ENCODE results near the gene PRKCH. TPM values are rescaled to one million over a fixed set of nuclear protein-coding genes. Genes with fewer than 3 reads are reported as not detected.
A peak's percentile ranks its signal among the peaks of the same experiment; 100 is the strongest.

PRKCH gene
- total and polyA plus RNA-seq, 10 of the 15 experiments (the other 5 are each of a cell fraction or from before 2014, with no cell fraction given), result 10.7 to 140 (median 33.2) TPM

- TF ChIP-seq PML (IDR thresholded peaks at IDR 0.05; ENCODE audit: low read length), result no peak
- no peak for TF ChIP-seq ETV6 (conservative IDR thresholded peaks at IDR 0.05 in 1 of 2, IDR thresholded peaks at IDR 0.05 in 1 of 2; ENCODE audit: borderline replicate concordance in 1 of 2, low read depth in 1 of 2)
- no peak for TF ChIP-seq CHD4 (IDR thresholded peaks at IDR 0.05)
- TF ChIP-seq POLR2AphosphoS2 (IDR thresholded peaks at IDR 0.05; ENCODE audit: low read depth, low read length), result no peak
- TF ChIP-seq, protein P1, sequence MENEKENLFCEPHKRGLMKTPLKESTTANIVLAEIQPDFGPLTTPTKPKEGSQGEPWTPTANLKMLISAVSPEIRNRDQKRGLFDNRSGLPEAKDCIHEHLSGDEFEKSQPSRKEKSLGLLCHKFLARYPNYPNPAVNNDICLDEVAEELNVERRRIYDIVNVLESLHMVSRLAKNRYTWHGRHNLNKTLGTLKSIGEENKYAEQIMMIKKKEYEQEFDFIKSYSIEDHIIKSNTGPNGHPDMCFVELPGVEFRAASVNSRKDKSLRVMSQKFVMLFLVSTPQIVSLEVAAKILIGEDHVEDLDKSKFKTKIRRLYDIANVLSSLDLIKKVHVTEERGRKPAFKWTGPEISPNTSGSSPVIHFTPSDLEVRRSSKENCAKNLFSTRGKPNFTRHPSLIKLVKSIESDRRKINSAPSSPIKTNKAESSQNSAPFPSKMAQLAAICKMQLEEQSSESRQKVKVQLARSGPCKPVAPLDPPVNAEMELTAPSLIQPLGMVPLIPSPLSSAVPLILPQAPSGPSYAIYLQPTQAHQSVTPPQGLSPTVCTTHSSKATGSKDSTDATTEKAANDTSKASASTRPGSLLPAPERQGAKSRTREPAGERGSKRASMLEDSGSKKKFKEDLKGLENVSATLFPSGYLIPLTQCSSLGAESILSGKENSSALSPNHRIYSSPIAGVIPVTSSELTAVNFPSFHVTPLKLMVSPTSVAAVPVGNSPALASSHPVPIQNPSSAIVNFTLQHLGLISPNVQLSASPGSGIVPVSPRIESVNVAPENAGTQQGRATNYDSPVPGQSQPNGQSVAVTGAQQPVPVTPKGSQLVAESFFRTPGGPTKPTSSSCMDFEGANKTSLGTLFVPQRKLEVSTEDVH (IDR thresholded peaks at IDR 0.05; ENCODE audit: low read depth, partially characterized antibody), result no peak
- no peak for TF ChIP-seq TARDBP (IDR thresholded peaks at IDR 0.05; ENCODE audit: borderline replicate concordance)
- no peak for TF ChIP-seq POU2F2 (IDR thresholded peaks at IDR 0.05; ENCODE audit: borderline replicate concordance, low read depth, low read length)
- TF ChIP-seq SUZ12 (IDR thresholded peaks at IDR 0.05; ENCODE audit: unreplicated experiment), result no peak
- no peak for TF ChIP-seq SMAD1 (IDR thresholded peaks at IDR 0.05; ENCODE audit: low read depth, partially characterized antibody)
- TF ChIP-seq DPF2 (IDR thresholded peaks at IDR 0.05), result peak; percentile 47; the same call in 1 of the 2 replicates
- no peak for TF ChIP-seq SREBF1 (IDR thresholded peaks at IDR 0.05; ENCODE audit: low read length)
- TF ChIP-seq, protein P2, sequence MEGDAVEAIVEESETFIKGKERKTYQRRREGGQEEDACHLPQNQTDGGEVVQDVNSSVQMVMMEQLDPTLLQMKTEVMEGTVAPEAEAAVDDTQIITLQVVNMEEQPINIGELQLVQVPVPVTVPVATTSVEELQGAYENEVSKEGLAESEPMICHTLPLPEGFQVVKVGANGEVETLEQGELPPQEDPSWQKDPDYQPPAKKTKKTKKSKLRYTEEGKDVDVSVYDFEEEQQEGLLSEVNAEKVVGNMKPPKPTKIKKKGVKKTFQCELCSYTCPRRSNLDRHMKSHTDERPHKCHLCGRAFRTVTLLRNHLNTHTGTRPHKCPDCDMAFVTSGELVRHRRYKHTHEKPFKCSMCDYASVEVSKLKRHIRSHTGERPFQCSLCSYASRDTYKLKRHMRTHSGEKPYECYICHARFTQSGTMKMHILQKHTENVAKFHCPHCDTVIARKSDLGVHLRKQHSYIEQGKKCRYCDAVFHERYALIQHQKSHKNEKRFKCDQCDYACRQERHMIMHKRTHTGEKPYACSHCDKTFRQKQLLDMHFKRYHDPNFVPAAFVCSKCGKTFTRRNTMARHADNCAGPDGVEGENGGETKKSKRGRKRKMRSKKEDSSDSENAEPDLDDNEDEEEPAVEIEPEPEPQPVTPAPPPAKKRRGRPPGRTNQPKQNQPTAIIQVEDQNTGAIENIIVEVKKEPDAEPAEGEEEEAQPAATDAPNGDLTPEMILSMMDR (IDR thresholded peaks at IDR 0.05 in 2 of 3, conservative IDR thresholded peaks at IDR 0.05 in 1 of 3; ENCODE audit: control insufficient read depth in 2 of 3, extremely low read depth in 1 of 3, insufficient read depth in 1 of 3, low read depth in 3 of 3, low read length in 3 of 3), result no peak
- peak; percentile 68 for TF ChIP-seq RUNX3 (IDR thresholded peaks at IDR 0.05; ENCODE audit: low read length)
- TF ChIP-seq IKZF2 (IDR thresholded peaks at IDR 0.05), result peak; percentile 51 to 57; a peak in 2 of 4 replicates
- no peak for TF ChIP-seq RAD21 (IDR thresholded peaks at IDR 0.05; ENCODE audit: insufficient read depth, low read depth, low read length)
- no peak for TF ChIP-seq CHD2 (IDR thresholded peaks at IDR 0.05; ENCODE audit: borderline replicate concordance, low read depth, low read length)
- no peak for TF ChIP-seq CBX3 (IDR thresholded peaks at IDR 0.05; ENCODE audit: borderline replicate concordance, low read depth)
- no peak for TF ChIP-seq CHD1 (IDR thresholded peaks at IDR 0.05; ENCODE audit: low read depth, low read length)
Measured at GRCh38 chr14:61342486-61342885, 21.1 kb downstream of the PRKCH start (continued).

Measured in GM12878 (cell line).